ENCODE measurements around the gene TRIM3.

The TRIM3 gene

DNA sequence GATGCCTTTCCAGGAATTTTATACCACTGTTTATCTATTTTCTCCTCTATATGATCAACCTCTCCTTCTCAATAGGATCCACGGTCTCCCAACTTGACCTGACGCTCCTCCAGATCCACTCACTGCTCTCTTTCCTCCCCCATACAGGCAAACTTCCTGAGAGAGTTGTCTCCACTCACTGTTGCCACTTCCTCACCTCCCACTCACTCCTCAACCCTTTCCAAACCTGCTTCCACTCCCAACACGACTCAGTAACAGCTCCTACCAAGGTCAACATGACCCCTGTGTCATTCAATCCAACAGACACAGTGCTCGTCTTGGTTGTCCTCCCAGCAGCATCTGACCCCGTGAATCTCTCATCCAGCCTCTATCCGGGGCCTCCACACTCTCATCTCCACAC, 57.9 kb downstream of the TRIM3 start:
- Mint-ChIP-seq H3K4me3 (no peak overlapping the region), H3K4me1 (peaks cover 5% of the 10 kb centered on the region), H3K9me3 (no peaks in the 10 kb centered on the region), H3K27ac (no peak overlapping the region), H3K27me3 (ENCODE audit: low read depth) (peaks cover 1% of the 10 kb centered on the region), H3K36me3 (ENCODE audit: low read depth) (no peaks in the 10 kb centered on the region)
- TF ChIP-seq, protein P1, sequence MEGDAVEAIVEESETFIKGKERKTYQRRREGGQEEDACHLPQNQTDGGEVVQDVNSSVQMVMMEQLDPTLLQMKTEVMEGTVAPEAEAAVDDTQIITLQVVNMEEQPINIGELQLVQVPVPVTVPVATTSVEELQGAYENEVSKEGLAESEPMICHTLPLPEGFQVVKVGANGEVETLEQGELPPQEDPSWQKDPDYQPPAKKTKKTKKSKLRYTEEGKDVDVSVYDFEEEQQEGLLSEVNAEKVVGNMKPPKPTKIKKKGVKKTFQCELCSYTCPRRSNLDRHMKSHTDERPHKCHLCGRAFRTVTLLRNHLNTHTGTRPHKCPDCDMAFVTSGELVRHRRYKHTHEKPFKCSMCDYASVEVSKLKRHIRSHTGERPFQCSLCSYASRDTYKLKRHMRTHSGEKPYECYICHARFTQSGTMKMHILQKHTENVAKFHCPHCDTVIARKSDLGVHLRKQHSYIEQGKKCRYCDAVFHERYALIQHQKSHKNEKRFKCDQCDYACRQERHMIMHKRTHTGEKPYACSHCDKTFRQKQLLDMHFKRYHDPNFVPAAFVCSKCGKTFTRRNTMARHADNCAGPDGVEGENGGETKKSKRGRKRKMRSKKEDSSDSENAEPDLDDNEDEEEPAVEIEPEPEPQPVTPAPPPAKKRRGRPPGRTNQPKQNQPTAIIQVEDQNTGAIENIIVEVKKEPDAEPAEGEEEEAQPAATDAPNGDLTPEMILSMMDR (IDR thresholded peaks at IDR 0.05; ENCODE audit: unreplicated experiment in 3 of 3), result no peak

- Mint-ChIP-seq H3K9me3 (no peaks in the 10 kb centered on the region), H3K4me1 (peaks cover 5% of the 10 kb centered on the region), H3K27ac (no peak overlapping the region), H3K4me3 (no peak overlapping the region), H3K36me3 (ENCODE audit: low read depth) (peaks cover 3% of the 10 kb centered on the region), H3K27me3 (ENCODE audit: low read depth) (no peaks in the 10 kb centered on the region)
- TF ChIP-seq, protein P1 (IDR thresholded peaks at IDR 0.05; ENCODE audit: unreplicated experiment in 3 of 3), result no peak
These were observed 58.8 kb downstream of the TRIM3 start for GRCh38 chr11:6414874-6415328.

DNA sequence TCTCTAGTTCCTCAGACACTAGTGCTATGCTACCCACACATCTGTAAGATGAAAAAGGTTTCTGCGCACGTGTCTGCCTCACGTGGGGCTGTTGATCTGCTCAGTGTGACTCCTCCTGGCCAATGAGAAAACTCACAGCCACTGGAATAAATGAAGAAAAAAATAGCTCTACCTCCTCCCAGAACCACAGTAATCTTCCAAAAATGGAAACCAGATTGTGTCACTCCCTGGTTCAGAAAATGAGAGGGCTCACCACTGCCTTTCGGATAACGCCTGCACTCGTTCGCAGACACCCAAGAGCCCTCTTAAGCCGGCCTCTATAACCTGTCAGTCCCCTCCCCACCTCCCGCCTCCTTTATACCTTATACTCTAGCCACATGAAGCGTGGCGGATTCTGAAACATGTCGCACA, 59.9 kb downstream of the TRIM3 start:
- TF ChIP-seq, protein P1 (IDR thresholded peaks at IDR 0.05; ENCODE audit: unreplicated experiment in 3 of 3), result no peak
- no peaks in the 10 kb centered on the region for H3K4me1 Mint-ChIP-seq
- H3K27me3 Mint-ChIP-seq (ENCODE audit: low read depth), result no peaks in the 10 kb centered on the region
- no peaks in the 10 kb centered on the region for H3K9me3 Mint-ChIP-seq
- H3K36me3 Mint-ChIP-seq (ENCODE audit: low read depth), result peaks cover 4% of the 10 kb centered on the region
- no peak overlapping the region for H3K27ac Mint-ChIP-seq
- no peak overlapping the region for H3K4me3 Mint-ChIP-seq

- Mint-ChIP-seq H3K9me3 (no peaks in the 10 kb centered on the region), H3K36me3 (ENCODE audit: low read depth) (peaks cover 9% of the 10 kb centered on the region), H3K4me1 (no peaks in the 10 kb centered on the region), H3K27me3 (ENCODE audit: low read depth) (no peaks in the 10 kb centered on the region), H3K27ac (no peak overlapping the region), H3K4me3 (no peak overlapping the region)
- TF ChIP-seq, protein P1 (IDR thresholded peaks at IDR 0.05; ENCODE audit: unreplicated experiment in 3 of 3), result no peak
These were observed 62.1 kb downstream of the TRIM3 start for GRCh38 chr11:6411594-6412031.

- H3K27ac Mint-ChIP-seq, result no peak overlapping the region
- no peaks in the 10 kb centered on the region for H3K27me3 Mint-ChIP-seq (ENCODE audit: low read depth)
- TF ChIP-seq, protein P1 (IDR thresholded peaks at IDR 0.05; ENCODE audit: unreplicated experiment in 3 of 3), result no peak
- peaks cover 12% of the 10 kb centered on the region for H3K36me3 Mint-ChIP-seq (ENCODE audit: low read depth)
- no peak overlapping the region for H3K4me3 Mint-ChIP-seq
- peaks cover 4% of the 10 kb centered on the region for H3K4me1 Mint-ChIP-seq
- H3K9me3 Mint-ChIP-seq, result no peaks in the 10 kb centered on the region
These were observed 62.9 kb downstream of the TRIM3 start for GRCh38 chr11:6410695-6411430.

- Mint-ChIP-seq H3K36me3 (ENCODE audit: low read depth) (peaks cover 12% of the 10 kb centered on the region), H3K4me1 (peaks cover 6% of the 10 kb centered on the region), H3K27me3 (ENCODE audit: low read depth) (no peaks in the 10 kb centered on the region), H3K4me3 (no peak overlapping the region), H3K9me3 (no peaks in the 10 kb centered on the region), H3K27ac (no peak overlapping the region)
- TF ChIP-seq, protein P1 (IDR thresholded peaks at IDR 0.05; ENCODE audit: unreplicated experiment in 3 of 3), result no peak
These were observed 67.4 kb downstream of the TRIM3 start for GRCh38 chr11:6406370-6406769.
